HG02571 (cell line): Measurements from ENCODE around the gene IFT122.
A peak's percentile ranks its signal among the peaks of the same experiment; 100 is the strongest.
"Not testable (repeated sequence)": the region's sequence is repeated elsewhere in the genome, so short reads cannot be mapped to it uniquely, and the experiment has no call there.

Experiments
- ATAC-seq: cut with Tn5 transposase; IDR thresholded peaks from one replicate; pipeline ENCODE4 v1.9.1; 2021; ENCODE audit warnings: mild to moderate bottlenecking, moderate library complexity; ENCODE audit not compliant: unreplicated experiment

IFT122 gene

DNA sequence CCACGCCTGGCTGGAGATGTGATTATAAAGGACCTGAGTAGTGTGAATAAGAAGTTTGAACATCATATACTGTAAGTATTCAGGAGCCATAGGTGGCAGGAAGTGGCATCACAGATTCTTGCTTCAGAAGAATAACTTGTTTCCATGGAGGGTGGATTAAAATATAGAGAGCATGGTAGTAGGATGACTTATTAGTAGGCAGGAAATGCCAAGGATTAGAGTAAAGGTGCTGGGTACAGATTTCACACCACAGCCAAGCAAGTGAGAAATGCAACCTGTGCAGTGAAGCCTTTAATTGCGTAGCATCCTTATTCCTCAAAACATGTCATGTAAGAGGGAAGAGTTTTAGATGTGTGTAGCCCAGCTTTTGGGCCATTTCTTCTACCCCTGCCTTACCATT is 30.8 kb downstream of the IFT122 start:
- no peak for ATAC-seq

DNA sequence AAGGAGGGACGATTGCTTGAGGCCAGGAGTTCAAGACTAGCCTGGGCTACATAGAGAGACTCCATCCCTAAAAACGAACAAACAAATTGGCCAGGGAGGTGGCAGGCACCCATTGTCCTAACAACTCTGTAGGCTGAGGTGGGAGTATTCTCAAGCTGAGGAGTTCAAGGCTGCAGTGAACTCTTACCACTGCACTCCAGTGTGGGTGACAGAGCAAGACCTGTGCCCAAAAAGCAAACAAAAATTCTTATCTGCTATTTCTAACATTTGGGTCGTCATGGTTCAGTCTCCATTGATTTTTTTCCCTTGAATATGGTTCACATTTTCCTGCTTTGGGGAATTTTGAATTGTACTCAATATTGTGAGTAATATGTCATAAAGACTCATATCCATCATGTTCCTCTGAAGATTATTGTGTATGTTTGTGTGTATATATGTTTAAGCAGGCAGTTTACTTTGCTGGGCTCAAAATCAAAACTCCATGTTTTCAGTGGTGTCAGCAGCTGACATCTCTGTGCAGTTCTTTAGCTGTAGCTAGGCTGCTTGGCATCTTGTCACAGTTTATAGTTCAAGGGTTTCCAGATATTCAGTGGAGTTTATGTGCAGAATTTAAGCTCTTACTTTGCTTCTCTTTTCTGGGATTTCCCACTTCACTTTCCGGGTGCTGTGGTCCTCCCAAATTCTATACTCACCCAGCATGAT is 33.2 kb downstream of the IFT122 start:
- ATAC-seq: no peak

DNA sequence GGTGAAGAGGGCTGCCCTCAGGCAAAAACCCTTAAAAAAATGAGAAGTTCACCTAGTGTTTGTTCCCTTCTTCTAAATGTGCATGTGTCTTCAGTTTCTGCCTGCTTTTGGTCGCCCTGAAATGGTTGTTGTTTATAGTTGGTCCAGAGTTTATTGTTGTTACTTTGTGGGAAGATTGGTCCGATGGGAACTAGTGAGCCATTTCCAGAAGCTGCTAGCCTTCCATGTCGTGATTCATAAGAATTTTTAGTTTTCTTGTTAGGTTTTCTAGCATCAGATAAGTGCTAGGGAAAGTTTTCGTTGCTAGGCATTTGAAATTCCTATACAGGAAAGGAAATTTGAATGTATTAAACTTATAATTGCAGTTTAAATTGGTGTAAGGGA is 33.7 kb downstream of the IFT122 start:
- ATAC-seq: no peak

DNA sequence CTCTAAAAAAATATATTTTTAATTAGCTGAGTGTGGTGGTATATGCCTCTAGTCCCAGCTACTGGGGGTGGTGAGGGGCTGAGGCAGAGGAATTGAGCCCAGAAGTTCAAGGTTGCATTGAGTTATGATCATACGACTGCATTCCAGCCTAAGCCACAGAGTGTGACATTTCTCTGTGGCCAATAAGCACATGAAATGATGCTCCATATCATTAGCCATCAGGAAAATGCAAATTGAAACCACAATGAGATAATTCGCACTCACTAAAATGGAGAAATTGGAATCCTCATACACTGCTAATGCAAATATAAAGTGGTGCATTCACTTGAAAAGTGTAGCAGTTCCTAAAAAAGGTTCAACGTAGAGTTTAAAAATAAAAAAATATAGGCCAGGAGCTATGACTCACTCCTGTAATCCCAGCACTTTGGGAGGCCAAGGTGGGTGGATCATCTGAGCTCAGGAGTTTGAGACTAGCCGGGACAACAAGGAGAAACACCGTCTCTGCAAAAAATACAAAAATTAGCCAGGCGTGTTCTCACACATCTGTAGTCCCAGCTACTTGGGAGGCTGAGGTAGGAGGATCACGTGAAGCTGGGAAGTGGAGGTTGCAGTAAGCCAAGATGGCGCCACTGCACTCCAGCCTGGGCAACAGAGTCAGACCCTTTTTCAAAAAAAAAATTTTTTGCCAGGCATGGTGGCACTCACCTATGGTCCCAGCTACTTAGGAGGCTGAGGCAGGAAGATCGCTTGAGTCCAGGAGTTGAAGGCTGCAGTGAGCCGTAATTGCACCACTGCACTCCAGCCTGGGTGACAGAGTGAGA is 35.2 kb downstream of the IFT122 start:
- ATAC-seq: no peak

DNA sequence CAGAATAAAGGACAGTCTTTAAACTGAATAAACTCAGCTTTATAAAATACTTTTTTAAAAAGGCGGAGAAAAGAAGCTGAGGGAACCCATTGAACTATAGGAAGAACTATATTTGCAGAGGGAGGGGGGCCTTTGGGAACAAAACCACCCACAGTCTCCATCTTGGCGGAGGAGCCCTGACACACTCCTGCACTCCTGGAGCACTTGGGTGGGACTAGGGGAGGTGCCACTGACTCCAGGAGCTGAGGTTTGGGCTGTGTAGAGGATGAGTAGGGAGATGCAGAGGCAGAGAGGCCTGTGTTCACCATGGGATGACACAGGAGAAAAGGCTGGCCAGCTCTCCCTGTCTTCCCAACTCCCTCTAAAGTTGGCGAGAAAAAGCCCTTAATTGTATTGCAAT is 35.8 kb downstream of the IFT122 start:
- ATAC-seq: no peak

DNA sequence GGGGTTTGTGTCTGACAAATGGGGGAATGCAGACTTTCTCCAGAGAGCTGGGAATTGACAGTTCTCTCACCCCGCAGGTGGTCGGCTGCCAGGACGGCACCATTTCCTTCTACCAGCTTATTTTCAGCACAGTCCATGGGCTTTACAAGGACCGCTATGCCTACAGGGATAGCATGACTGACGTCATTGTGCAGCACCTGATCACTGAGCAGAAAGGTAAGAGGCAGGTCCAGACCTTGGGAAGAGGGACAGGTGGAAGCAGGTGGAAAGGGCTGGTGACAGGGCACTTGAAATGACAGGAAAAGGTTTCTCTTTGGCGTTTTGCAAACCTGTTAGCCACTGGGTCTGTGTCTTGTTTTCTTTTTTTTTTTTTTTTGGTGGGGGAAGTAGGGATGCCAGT is 36.6 kb downstream of the IFT122 start:
- ATAC-seq: no peak

DNA sequence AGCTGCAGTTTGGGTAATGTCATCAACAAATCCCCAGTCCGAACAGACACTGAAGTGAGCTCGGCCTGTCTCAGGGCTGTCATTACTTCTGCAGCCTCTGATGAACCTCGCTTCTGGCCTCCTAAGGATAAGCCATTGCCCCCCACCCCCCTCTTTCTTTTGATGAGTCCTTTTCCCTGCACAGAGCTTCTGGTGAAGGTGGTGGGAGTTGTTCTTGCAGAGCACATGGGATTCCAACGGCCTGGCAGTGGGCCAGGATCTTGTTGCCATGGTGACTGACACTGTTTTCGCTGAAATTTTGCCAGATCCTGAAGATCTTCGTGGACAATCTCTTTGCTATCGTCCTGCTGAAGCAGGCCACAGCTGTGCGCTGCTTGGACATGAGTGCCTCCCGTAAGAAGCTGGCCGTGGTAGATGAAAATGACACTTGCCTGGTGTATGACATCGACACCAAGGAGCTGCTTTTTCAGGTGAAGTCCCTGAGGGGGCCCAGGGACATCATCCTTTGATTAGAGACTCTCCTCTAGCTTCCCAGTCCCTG is 41.3 kb downstream of the IFT122 start:
- not testable (repeated sequence) for ATAC-seq

DNA sequence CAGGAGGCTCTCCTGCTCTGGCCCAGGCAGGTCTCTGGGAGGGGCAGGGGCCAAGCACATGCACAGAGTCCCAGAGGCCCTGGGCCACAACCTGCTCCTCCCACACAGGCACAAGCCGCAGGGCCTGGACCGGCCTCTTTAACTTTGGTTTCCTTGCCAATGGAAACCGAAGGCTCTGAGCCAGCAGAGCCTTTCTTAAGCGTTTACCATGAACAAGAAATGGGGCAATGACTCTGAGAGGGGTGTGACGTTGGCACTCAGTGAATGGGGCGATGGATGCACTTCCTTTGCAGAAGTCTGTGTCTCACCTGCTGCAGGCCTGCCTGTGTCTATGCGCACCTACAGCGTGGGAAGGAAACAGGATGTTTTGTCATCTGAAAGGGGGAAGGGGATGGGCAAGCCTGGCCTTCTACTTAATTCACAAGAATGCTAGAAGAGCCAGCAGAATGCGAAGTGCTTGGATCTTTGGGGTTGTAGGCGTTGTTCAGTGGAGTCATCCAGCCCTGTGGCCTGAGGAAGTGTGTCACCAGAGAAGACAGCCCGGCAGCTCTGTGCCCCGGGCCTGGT is 41.8 kb downstream of the IFT122 start:
- no peak for ATAC-seq

DNA sequence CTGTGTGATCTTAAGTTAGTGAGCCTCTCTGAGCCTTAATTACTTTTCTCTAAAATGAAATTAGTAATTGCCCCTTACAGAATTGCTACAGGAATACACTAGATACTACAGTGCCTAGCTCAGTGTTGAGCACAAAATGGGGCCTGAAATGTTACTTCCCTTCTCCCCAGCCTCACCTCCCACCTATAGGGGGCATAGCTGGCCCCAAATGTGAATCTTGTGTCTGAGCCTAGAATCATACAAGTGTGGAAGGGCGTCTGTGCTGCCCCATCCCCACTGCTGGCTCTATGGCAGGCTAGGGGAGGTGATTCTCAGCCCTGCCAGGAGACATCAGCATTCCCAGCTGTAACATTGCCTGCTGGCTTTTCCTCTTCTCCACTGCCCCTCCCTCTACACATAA is 42.7 kb downstream of the IFT122 start:
- ATAC-seq: no peak

DNA sequence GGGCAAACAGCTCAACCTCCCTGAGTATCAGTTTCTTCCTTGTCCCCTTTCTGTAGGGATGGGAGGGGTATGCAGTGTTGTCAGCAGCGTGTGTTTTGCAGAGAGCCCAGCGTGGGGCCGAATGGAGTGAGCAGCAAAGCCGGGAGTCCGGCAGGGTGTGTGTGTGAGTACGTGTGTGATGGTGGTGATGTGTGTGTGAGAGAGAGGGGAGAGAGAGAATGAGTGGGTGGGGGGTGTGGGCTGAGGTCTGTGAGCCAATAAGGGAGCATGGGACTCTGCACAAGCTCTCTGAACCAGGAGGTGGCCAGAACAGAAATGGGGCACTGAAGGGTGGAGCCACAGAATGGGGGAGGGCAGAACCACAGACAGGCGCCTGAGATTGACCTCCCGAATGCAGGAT is 43.8 kb downstream of the IFT122 start:
- ATAC-seq: no peak

DNA sequence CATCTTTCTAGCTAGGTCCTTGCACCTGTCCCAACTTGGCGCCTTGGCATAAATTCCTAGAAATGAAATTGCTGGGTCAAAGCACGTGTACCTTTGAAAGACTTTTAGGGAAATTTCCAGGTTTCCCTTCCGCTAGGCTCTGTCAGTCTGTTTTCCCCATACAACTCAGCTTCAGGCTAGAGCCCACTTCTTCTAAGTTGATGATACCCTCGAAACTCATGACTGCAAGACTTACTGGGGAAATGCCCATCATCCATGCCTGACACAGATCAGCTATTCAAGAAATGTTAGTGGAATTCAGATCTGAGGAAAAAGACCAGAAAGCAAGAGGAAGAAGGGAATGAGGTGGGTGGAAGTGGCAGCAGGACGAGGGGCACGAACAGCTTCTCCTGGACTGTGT is 45.1 kb downstream of the IFT122 start:
- ATAC-seq: not testable (repeated sequence)

DNA sequence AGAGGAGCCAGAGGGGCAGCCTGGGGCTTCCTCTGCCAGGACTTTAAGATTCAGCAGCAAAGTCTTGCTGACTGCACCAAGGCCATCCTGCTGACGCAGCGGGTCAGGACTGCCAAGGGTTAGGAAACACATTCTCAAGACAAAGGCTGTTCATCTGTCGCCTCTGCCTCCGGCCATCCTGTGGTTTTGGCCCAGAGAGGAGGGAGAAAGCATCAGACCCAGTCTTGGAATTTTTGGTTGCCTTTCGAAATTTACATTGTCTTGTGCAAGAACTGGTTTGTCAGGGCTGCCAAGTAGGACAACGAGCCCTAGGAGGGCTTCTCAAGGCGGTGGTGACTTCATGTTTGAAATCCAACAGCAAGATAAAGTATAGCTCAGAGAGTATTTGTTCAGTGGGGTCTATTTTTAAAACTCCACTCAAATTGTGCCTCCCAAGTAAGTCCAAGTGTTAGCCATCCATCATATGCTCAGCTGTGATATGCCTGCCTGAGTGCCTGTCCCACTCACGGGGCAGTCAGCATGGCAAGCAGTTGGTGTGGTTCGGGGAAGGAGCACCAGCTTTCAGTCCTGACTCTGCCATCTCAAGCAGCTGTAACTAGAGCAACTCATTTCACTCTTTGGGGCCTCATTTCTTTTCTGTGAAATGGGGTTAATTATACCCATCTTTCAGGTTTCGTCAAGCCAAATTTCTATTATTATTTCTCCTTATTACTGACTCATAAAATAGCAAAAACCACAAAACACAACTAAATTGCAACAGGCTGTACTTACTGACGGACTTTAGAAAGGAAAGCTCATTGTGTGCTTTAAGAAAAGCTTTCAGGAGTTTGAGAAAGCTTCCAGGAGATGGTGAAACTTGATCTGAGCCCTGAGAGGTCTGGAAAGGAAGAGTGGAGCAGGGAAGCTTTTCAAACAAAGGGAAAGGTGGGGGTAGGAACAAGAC is 46.0 kb downstream of the IFT122 start:
- ATAC-seq: no peak

DNA sequence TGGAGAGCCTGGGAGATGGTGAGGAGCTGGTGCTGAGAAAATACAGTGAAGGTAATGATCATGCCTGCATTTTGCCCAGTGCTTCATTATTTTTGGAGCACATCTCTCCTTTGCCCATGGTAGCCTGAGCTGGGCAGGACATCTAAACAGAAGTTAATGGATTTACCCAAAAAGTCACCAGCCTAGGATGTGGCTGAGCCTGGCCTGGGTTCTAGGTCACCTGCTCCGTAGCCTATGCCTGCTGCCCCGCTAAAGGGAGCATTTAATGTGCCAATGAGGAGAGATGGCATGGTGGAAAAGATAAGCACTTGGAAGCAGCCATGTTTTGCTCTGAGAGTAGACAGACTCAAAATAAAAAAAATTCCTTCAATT is 46.6 kb downstream of the IFT122 start:
- ATAC-seq: no peak

DNA sequence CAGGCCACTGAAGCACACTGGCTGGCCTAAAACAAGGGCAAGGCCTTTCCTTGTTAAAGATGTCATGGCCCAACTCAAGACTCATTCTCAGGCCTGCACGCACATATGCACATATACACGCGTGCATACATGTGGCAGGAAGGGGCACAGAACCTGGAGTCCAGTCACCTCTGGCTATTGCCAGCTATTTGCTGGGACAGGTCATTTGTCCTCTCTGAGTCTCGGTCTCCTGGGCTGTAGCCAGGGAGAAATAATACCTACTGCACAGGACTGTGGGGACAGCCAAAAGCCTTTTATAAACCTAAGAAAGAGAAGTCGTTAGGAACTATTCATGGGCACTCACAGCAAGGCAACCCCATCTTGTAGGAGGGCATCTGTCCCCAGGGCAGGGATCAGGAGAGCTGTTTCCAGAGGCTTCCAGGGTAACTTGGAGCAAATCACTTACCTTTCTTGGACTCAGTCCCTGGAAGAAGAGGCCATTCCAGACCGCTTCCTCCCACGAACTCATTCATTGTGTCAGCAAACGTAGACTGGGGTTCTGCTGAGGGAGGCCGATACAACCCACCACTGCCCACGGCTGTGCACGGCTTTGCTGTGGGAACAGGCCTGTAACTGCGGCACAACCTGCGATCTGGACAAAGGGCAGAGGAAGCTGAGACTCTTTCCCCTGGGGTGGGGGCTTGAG is 47.3 kb downstream of the IFT122 start:
- no peak for ATAC-seq

DNA sequence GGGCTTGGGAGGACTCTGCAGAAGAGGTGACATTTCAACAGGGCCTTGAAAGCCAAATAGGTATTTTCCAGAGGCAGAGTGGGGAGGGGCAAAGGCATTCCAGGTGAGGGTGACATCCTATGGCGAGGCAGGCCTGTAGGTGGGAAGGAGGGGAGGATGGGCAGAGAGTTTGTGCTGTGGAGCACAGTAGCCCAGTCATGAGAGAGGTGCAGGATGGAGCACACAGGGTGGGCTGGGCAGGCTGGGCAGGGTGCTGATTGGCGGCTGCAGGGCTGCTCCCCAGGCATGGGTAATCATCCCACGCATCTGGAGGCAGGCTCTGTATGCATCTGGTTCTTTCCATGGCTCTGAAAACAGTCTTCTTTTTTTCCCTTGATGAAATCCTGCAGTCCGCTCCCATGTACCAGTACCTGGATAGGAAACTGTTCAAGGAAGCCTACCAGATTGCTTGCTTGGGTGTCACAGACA is 47.9 kb downstream of the IFT122 start:
- not testable (repeated sequence) for ATAC-seq

DNA sequence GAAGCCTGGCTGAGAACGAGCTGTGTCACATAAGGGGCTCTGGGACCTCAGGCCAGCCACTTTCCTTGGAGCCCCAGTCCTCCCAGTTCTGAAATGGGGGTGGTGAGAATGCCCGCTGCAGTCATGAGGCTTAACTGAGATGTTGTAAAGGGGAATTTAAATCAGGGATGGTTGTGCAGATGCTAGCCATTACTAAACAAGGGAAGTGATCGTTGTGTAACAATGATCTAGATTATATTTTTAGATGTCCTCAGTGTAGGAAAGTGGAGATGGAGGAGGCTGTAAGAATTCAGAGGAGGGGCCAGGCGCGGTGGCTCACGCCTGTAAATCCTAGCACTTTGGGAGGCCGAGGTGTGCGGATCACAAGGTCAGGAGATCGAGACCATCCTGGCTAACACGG is 49.2 kb downstream of the IFT122 start:
- ATAC-seq: not testable (repeated sequence)

DNA sequence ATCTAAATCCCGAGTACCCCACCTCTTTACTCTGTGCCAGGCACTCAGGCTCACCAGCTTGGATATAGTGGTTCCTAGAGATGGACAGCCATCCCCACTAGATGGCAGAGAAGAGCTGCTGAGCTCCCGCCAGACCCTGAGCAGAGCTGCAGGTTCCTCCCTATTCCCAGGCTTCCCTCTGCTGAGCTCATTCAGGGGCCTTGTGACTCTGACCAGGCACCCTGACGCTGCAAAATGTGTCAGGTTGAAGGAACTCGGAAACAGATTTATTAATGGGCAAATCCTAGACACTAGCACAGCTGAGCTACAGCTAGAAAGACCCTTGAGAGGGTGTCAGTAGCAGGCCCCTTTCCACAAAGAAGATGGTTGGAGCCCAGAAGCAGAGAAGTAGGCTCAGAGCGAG is 50.2 kb downstream of the IFT122 start:
- ATAC-seq: peak; percentile 63

DNA sequence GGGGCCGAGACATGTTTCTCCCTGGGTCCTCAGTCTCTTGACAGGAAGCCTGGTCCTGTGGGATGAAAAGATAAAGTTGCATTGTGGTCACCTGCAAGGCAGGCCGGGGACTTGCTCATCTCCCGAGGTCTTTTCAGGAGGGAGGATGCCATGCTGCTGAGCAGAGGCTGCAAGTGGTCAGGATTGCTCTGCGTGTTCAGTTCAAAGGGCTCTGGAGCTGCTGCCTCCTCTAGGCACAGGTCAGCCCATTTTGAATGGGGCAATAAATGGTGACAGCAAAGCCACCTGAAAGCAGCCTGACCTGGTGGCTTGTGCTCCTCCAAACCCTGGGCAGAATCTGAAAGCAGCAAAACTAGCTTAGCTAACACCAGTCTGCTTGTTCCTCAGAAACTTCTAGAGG is 51.1 kb downstream of the IFT122 start:
- not testable (repeated sequence) for ATAC-seq

DNA sequence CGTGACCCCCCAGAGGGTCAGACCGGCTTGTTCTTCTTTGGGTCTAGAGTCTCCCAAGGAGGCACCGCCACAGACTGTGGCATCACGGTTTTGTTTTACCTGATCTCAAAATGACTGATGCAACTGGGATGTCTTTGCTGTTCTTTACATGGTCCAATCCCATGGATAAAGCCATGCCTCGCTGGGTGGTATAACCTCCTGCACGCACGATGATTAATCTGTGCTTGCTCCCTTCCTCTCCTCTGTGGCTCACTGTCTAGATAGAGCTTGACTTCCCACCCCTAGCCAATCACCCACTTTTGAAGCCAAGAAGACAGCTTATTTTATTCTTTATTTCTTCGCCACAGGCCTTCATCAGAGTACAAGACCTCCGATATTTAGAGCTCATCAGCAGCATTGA is 51.8 kb downstream of the IFT122 start:
- no peak for ATAC-seq

DNA sequence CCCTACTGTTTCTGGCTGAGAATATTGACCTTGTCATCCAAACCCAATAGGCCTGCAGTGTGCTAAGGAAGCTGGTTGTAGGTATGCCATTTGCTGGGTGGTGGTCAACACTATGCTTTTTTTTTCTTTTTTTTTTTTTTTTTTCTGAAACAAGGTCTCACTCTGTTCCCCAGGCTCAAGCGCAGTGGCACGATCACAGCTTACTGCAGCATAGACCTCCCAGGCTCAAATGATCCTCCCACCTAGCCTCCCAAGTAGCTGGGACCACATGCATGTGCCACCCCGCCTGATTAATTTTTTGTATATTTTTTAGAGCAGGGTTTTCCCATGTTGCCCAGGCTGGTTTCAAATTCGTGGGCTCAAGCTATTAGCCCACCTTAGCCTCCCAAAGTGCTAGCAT is 52.7 kb downstream of the IFT122 start:
- no peak for ATAC-seq
